NCI-H128 (cell line): ENCODE data around the gene TMEM114.

Source experiments
- DNase-seq: peaks from one replicate; lab custom pipeline; 2025; ENCODE audit not compliant: unreplicated experiment; lab: John Stamatoyannopoulos, UW

The TMEM114 gene

DNA sequence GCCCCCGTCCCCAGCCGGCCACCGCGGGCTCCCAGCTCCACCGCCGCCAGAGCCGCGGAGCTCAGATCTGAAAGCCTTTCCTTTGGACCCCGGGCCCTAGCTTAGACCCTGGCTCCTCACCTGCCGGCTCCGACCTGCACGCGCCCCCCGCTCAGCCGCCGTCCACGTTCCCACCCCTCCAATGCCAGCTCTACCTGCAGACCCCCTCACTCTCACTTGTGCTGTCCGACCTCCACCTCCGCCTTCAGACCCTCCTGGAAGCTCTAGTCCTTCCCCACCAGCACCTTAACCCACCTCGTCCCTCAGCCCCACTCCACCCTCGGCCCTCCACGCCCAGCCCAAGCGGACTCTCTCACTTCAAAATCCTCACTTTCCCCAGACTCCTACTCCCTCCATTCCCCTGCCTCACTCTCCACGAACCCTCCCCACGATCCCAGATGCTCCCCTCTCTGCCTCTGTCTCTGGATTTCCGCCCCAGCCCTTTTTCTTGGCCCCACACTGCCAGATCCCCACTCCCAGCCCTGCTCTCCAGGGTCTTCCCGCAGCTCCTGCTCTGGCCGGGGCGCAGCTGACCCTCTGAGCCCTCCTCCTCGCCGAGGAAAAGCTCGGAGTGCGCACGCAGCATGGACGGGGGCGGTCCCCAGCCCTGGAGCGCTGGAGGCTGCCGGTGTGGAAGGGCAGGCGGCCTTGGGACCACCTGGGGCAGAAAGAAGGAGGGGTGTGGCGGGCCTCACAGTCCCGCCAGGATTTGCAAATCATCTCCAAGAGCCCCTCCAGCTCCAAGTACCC lies at the start of gene TMEM114:
Gene TMEM114 (minus strand): TSS at position 612 of the 789 bp plus-strand sequence. CDS start 673 bp downstream, outside the sequence.
- no peak for DNase-seq

DNA sequence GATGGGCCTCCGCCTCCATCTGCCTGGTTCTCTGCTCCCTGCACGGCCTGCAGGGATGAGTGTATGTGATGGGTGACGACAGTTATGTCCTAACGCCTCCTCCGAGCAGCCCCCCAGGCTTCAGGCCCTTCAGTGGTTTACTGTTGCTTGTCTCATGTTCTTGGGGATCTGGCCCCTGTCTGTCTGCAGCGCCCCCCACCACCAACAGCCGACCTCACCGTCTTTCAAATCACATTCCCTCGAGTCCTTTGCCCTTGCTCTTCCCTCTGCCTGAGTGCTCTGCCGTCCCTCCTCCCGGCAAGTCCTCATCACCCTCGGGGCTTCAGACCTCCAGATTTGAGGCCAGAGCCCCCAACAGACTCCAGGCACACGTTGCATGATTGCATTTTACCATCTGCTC lies 49.4 kb upstream of the TMEM114 start:
- DNase-seq, result no peak

DNA sequence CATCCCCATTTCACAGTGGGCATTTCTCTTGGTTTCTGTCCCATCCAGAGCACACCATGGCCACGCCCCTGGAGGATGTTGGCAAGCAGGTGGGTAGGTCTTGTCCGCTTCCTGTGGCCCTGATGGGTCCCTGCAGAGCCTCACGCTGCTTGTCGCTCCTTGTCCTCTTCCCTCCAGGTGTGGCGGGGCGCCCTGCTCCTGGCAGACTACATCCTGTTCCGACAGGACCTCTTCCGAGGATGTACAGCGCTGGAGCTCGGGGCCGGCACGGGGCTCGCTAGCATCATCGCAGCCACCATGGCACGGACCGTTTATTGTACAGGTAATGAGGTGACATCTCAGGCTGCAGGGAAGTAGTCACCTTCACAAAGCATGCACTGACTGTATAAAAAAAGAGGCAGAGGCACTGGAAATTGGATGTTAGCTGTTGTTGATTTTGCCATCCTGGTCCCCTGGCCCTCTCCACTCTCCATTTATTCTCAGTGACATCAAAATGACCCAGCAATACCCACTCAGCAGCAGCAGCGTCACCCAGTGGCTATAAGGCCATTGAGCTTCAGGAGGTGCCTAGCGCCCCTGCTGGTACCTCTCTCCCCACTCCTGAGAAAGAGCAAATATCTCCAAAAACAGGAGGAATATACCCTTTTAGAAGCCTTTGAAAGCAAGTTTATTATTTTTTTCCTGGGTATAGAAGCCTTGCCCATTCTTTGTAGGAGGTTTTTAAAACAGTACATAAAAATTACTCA lies 44.9 kb upstream of the TMEM114 start:
- no peak for DNase-seq

DNA sequence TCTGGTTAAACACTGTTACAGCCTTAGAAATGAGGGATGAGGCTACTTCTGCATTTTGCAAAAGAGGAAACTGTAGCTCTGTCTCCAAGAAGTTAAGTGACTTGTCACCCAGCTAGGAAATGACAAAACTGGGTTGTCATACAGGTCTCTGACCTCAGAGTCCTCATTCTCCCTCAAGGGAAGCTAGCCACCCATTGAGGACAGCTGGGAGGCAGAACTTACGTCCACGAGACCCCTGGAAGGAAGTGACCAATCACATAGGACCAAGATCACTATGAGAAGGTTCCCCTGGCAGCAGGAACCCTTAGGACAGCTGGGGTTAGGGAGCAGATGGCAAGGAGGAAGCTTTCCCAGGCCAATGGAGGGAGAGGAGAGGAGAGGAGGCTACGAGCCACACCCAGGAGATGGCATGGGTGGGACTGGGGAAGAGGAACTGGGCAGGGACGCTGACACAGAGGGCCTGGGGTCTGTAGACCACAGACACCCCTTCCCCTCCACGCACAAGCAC lies 42.4 kb upstream of the TMEM114 start:
- no peak for DNase-seq

DNA sequence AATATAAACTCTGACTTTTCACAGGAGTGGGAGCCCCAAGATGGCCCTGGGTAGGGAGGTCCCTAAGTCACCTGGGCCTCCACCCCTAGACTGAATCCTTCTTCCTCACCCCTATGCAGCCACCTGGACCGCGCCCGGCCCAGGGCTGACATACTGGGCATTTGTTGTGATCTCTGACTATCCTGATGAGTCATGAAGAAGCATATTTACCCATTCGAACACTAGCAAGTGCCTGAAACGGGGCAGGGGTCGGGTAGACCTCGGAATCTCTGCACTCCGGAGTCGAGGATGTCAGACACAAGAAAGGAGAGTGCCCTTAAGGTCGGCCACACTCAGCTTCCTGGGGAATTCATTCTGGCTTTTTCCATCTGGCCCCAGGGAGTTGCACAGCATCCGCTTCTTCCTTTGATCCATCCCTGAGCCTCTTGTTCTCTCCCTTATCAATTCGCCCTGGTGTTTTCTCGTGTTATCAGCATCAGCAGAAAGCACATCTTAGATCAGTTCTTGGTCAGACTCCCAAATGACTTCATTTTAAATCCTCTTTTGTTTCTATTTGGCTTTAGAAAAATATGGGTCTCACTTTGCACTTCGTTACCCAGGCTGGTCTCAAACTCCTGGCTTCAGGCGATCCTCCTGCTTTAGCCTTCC lies 41.6 kb upstream of the TMEM114 start:
- DNase-seq, result no peak

DNA sequence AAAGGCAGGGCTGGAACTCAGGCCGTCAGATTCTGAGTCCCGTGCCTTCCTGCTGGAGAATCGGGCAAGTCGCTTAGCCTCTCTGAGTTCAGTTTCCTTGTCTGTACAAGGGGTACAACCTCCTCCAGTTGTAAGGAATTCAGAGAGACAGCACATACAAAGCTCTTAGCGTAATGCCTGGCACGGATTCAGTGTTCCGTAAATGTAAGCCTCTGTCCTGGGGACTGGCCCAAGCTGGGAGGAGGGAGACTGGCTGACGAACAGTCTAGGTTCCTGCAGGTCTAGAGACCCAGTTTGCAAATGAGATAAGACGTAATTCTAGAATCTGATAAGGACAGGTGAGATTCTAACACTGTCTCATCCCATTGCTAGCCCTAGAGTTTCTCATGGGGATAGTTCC lies 41.1 kb upstream of the TMEM114 start:
- DNase-seq, result no peak

DNA sequence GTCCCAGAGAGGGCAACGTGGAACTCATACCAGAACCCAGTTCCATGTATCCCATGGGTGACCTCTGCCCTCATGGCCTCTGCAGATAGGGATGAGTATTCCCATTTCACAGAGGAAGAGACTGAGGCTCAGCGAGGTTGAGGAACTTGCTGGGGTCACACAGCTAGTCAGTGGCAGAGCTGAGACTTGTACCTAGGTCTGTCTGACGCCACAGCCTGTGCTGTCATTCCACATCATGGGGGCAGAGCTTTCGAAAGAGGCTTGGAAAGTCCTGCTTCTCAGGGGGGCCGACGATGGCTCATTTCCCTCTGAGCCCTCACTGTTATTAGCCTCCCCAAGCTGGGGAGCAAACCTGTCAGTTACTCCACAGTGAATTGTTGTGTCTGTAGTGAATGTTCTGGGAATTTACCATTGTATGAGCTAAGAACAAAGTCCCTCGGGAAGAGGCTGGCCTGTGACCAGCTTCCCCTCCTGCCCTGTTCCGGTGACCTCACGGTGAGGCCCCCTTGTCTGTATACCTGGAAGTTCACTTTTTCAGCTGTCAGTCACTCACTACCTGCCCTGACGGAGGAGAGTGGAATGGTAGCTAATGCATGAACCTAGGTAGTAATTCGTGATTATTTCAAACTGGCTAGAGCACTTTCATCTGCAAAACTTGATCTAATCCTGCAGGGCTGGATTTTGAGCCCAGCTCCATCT lies 40.1 kb upstream of the TMEM114 start:
- no peak for DNase-seq

DNA sequence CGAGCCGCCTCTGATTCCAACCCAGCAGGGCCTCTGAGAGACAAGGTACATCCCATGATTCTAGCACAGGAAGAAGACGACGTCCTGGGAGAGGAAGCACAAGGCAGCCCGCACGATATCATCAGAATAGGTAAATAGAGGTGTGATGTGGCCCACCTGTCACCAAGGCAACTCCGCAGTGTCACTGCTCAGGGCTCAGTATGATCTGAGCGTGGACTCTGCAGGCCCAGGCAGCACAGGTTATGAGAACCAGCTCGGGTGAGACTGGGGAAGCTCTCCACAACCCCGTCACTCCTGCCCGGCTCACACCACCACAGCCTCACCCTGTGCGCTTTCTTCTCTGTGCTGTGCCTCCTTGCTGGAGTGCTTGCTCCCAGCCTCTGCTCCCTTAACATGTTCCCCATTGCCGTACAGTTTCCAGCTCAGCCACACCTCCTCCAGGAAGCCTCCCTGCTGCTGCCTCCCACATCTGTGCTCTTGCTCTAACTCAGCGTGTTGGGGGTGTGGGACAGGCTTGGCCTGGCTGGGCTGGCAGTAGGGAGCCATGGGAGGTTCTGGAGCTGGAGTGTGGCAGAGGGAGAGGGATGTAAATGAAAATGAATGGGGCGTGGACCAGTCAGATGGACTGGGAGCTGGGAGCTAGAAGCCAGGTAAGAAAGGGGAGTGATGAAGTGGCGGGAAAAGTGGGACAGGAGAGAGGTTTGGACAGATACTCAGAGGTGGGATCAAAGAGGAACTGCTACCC lies 38.8 kb upstream of the TMEM114 start:
- DNase-seq, result no peak

DNA sequence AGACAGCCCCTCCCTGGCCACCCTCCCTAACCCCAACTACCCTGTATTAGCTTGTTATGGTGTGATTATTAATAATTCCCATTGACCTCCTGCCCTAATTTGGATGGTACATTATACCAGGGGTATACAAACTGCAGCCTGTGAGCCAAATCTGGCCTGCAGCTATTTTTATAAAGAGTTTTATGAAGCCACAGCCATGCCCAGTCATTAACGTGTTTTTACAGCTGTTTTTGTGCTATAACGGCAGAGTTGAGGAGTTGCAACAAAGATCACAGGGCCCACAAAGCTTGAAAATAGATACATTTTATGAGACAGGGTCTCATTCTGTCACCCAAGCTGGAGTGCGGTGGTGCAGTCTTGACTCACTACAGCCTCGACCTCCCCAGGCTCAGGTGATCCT lies 37.1 kb upstream of the TMEM114 start:
- no peak for DNase-seq

DNA sequence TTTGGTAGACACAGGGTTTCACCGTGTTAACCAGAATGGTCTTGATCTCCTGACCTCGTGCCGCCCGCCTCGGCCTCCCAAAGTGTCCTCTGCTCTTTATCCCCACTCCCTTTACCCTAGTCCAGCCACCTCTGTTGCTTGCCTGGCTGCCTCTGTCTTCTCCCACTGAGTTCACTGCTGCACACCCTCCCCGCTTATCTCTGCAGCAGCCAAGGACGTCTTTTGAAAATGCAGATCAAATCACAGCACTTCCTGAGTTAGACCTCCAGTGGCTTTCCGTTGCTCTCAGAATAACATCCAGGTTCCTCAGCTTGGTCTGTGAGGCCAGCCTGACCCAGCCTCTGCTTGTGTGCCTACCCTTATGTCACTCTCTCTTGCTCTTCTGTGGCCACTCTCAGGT lies 36.6 kb upstream of the TMEM114 start:
- no peak for DNase-seq

DNA sequence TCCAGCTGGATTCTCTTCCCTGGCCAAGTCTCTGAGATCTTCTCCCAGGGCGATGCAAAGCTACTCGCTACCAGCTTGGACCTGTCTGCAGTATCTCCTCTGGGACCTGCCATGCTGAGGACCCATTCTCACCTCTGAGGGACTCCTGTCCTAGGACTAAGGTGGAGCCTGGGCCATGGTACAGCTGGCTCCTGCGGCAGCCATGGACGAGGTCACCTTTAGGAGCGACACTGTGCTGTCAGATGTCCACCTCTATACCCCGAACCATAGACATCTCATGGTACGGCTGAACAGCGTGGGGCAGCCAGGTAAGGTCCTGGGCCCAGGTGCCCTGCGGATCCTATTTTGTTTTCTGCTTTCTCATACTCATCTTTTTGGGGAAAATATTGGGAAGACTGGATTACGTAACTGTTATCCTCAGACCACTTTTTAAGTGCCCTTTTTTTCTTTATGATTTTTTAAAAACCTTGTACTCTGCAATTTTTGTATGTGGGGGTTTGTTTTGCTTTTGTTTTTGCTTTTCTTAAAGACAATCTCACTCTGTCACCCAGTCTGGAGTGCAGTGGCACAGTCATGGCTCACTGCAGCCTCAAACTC lies 35.3 kb upstream of the TMEM114 start:
- DNase-seq, result no peak

DNA sequence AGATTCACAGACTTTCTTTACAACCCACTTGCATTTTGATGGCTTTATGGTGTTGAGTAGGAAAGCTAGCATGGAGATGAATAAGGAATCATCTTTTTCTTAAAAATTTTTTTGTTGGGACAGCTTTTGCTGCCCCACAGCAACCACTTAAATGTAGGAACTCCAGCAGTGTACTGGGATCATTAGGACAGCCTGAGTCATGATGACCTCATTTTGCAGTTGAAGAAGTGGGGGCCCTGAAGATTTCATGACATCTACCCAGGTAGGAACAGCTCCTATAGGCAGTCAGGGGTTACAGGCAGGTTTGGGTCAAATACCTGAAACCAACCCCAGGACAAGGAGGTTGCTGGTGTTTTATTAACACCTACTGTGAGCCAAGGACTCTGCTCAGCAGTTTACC lies 33.3 kb upstream of the TMEM114 start:
- no peak for DNase-seq

DNA sequence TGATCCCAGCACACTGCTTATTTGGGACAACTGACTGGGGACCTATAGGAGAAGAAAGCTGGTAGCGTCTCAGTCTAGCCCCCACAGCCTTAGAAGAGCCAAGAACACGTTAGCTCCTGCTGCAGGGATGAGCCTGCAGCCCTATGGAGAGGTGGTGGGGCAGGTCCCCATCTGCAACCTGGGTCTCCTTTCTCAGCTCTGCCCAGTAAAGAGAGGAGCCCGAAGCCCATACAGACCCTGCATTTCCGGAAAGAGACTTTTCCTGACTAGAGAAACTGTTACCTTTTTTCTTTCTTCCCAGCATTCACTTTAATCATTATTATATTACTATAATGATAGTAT lies 32.0 kb upstream of the TMEM114 start:
- DNase-seq, result no peak

DNA sequence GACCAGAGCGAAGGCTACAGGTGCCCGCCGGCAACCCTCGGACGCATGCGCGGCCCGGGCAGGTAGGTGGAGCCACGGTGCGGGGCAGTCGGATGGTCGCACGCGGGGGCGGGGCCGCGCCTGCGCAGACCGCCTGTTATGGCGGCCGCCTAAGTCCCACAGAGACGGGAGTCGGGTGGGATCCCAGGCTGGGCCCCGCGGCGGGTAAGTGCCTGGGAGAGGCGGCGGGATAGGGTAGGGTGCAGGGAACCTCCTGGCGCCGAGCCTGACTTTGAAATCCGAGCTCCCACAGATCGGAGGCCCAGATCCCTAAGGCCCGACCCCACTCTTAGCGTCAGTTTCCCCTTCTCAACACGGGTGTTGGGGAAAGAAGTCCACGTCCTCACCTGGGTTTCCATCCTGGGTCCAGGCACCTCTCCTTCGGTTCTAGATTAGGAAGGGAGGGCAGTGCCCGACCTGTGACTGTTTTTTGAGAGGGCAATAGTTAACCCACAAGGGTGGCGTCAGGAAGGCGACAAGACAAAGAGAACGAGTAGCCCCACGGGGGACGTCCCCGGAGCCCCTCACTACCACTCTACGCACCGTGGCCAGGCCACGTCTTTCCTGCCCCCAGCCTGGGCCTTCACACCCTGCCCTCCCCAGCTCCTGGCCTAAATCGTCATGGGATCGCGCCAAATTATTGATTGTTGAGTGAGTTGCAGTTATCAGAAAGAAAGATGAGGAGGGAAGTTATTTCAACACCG lies 31.4 kb upstream of the TMEM114 start, which contains the start of gene METTL22:
Gene METTL22 (plus strand): TSS at position 127 of the 743 bp plus-strand sequence. CDS start 3,968 bp downstream, outside the sequence.
- peak; percentile 52 for DNase-seq

DNA sequence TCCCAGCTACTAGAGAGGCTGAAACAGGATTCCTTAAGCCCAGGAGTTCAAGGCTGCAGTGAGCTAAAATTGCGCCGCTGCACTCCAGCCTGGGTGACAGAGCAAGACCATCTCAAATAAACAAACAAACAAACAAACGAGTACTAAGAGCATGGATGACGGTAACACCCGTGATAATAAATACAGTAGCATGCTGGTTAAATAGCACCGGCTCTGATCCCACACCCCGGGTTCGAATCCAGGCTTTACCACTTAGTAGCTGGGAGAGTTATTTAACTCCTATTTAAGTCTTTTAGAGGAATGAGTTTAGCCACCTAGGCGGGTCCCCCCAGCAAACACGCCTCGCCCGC lies 30.9 kb upstream of the TMEM114 start:
- DNase-seq, result no peak

DNA sequence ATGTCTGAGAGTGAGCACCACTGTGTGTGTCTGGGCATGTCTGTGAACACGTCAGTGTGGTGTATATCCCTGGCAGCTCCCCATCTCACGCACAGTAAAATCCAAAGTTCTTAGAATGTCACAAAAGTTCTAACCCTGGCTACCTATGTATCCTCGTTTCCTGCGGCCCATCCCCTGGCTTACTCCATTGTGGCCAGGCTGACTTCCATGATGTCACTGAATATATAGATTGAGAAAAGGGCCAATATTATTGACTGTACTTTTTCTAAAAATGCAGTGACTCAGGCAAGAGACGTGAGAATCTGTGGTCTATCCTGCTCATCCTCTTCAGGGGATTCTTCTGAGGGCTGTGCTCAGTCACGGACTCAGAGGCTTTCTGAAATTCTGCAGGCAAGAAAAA lies 30.2 kb upstream of the TMEM114 start:
- no peak for DNase-seq

DNA sequence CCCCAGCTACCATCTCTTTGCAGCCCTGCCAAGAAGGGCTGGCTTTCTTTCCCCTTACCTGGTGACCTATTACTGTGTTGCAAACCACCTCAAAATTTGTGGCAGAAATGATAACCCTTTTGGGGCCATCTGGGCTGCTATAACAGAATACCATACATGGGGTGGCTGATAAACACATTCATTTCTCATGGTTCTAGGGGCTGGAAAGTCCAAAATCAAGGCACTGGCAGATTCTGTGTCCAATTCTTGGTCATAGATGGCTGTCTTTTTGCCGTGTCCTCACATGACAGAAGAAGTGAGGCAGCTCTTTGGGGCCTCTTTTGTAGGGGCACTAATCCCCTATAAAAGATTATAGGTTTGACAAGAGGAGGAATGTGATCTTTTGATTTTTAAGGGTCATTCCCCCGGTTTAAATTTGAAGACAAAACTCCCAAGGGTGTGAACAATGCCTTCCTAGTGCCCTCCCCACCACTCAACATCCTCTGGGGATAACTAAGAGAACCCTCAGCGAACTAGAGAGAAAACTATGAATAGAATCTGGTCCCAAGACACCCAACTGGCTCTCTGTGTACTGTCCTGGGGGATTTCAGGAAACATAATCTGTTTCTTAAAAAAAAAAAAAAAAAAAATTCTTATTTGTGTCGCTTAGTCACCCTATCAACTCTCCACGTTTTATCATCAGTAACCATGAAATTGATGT lies 29.5 kb upstream of the TMEM114 start:
- DNase-seq, result no peak

DNA sequence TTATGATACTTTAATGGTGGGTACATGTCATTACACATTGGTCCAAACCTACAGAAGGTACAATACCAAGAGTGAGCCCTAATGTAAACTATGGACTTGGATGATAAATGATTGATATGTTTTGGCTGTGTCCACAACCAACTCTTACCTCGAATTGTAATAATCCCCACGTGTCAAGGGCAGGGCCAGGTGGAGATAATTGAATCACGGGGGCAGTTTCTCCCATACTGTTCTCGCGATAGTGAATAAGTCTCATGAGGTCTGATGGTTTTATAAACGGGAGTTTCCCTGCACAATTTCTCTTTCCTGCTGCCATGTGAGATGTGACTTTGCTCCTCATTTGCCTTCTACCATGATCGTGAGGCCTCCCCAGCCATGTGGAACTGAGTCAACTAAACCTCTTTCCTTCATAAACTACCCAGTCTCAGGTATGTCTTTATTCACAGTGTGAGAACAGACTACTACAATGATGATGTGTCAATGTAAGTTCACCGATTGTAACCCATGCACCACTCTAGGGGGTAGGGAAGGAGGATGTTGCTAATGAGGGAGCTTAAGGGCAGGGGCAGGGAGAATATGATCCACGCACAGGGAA lies 24.2 kb upstream of the TMEM114 start:
- no peak for DNase-seq
